Globus pallidus (tissue), 1 donor: ENCODE measurements around the gene IGFLR1.

ENCODE experiments used
- DNase-seq: peaks from one replicate; pipeline ENCODE4 v3.0.0-alpha.2; 2015; ENCODE audit warnings: low spot score

Gene IGFLR1

GRCh38 chr19:35755550-35756376 lies 13.5 kb upstream of the IGFLR1 start:
- DNase-seq = no peak

GRCh38 chr19:35755131-35755549 lies 12.9 kb upstream of the IGFLR1 start:
- no peak for DNase-seq

GRCh38 chr19:35754370-35755130 lies 12.3 kb upstream of the IGFLR1 start:
- no peak for DNase-seq

GRCh38 chr19:35753634-35754369 lies 11.6 kb upstream of the IGFLR1 start:
- no peak for DNase-seq

- DNase-seq = no peak
Observed at GRCh38 chr19:35752746-35753350, 10.6 kb upstream of the IGFLR1 start.

- no peak for DNase-seq
Observed at GRCh38 chr19:35751839-35752745, 9.8 kb upstream of the IGFLR1 start.

GRCh38 chr19:35750167-35750566 lies 7.9 kb upstream of the IGFLR1 start:
- no peak for DNase-seq

GRCh38 chr19:35748106-35749020 lies 6.1 kb upstream of the IGFLR1 start, which contains the start of gene LIN37:
LIN37 (plus strand) TSS chr19:35748576; CDS start chr19:35748725, 149 bp downstream.
- DNase-seq = peak; percentile 100

- no peak for DNase-seq
Observed at GRCh38 chr19:35746531-35746930, 4.3 kb upstream of the IGFLR1 start.

- DNase-seq = no peak
Observed at GRCh38 chr19:35746087-35746462, 3.8 kb upstream of the IGFLR1 start.

GRCh38 chr19:35745328-35746086 lies 3.3 kb upstream of the IGFLR1 start, which contains the start of the genes PSENEN and U2AF1L4:
PSENEN (plus strand) TSS chr19:35745651; CDS start chr19:35745931, 280 bp downstream.
U2AF1L4 (minus strand) TSS chr19:35745418; CDS start chr19:35745391, 27 bp downstream.
- peak; percentile 100 for DNase-seq

GRCh38 chr19:35744430-35745327 lies 2.4 kb upstream of the IGFLR1 start:
- peak; percentile 97 for DNase-seq

GRCh38 chr19:35743640-35744429 lies 1.6 kb upstream of the IGFLR1 start:
- DNase-seq = no peak

- DNase-seq = no peak
Observed at GRCh38 chr19:35741203-35741515, 1.1 kb downstream of the IGFLR1 start.

GRCh38 chr19:35740423-35741202 lies 1.6 kb downstream of the IGFLR1 start:
- DNase-seq = peak; percentile 98

GRCh38 chr19:35740108-35740422 lies 2.2 kb downstream of the IGFLR1 start:
- DNase-seq = no peak
